Tibial nerve (tissue), 4 donors: ENCODE measurements around the gene HOXA2. TPM values are rescaled to one million over a fixed set of nuclear protein-coding genes. Genes with fewer than 3 reads are reported as not detected.

Experiments used
- DNase-seq, 2 donors: peaks; one replicate each; pipeline ENCODE4 v3.0.0-alpha.2; 2019; ENCODE audit warnings: low spot score in 2 of 2
- H3K27ac ChIP-seq, 4 donors: fragments of 200-600 bp; sonication (generic) in 3 of 4; one replicate each; pipeline ENCODE4 v1.5.1; 2017 to 2019; ENCODE audit warnings: mild to moderate bottlenecking in 1 of 4
- H3K27me3 ChIP-seq, 2 donors: fragments of 200-600 bp; sonication (generic) in 1 of 2; one replicate each; pipeline versions ENCODE4 v1.5.1 to v1.6.0; 2017 to 2019
- H3K36me3 ChIP-seq, 3 donors: fragments of 200-600 bp; sonication (generic); one replicate each; pipeline ENCODE4 v1.5.1; 2018 to 2019
- H3K4me1 ChIP-seq, 4 donors: fragments of 200-600 bp; sonication (generic) in 3 of 4; one replicate each; pipeline ENCODE4 v1.5.1; 2017 to 2019
- H3K4me3 ChIP-seq, 4 donors: fragments of 200-600 bp; sonication (generic) in 3 of 4; one replicate each; pipeline ENCODE4 v1.5.1; 2017 to 2019; ENCODE audit warnings: mild to moderate bottlenecking in 1 of 4, moderate library complexity in 1 of 4
- H3K9me3 ChIP-seq, 4 donors: fragments of 200-600 bp; sonication (generic) in 3 of 4; one replicate each; pipeline ENCODE4 v1.5.1; 2017 to 2019
- CTCF ChIP-seq, 5 experiments: fragments of 200-600 bp in 3 of 5; fragments of 450-650 bp in 2 of 5; sonication (generic) in 3 of 5; IDR thresholded peaks; one replicate each; pipeline ENCODE4 v1.5.1; 2016 to 2019; ENCODE audit warnings: antibody characterized with exemption in 5 of 5, mild to moderate bottlenecking in 3 of 5, moderate library complexity in 2 of 5
- EP300 ChIP-seq, 2 donors: sonication (generic); formaldehyde crosslinking; IDR thresholded peaks; one replicate each; pipeline ENCODE4 v1.6.1; 2017; ENCODE audit warnings: antibody characterized with exemption in 2 of 2, mild to moderate bottlenecking in 1 of 2
- POLR2A ChIP-seq, 2 donors: fragments of 450-650 bp; IDR thresholded peaks; one replicate each; pipeline ENCODE4 v1.6.1; 2017; ENCODE audit warnings: antibody characterized with exemption in 2 of 2, mild to moderate bottlenecking in 2 of 2, moderate library complexity in 2 of 2
- WGBS, 2 donors: methylation state at CpG; one replicate each; pipeline ENCODE4 v1.1.5; 2018; 5-methylcytosine and 5-hydroxymethylcytosine counted together
- total RNA-seq, 4 donors: library from RNA; depleted of rRNA; stranded (reverse); fragments of >200 nt; gene quantifications; one replicate each; pipeline ENCODE4 v1.1.0, GENCODE V29; 2016

HOXA2 gene
- total RNA-seq, 4 donors from 2014 or later, result 2.5 to 5.9 (median 5.2) TPM

GRCh38 chr7:27079234-27079975, 23.1 kb downstream of the HOXA2 start:
- Histone ChIP-seq H3K36me3 (no peaks in the 10 kb centered on the region), H3K4me1 (no peaks in the 10 kb centered on the region), H3K27ac (no peak overlapping the region), H3K4me3 (no peak overlapping the region), H3K27me3 (no peaks in the 10 kb centered on the region), H3K9me3 (no peaks in the 10 kb centered on the region)
- WGBS, 2 donors, result 86 to 96% methylated on average over 1 of the region's 1 CpG
- TF ChIP-seq POLR2A (IDR thresholded peaks at IDR 0.05) (no peak), EP300 (IDR thresholded peaks at IDR 0.05) (no peak), CTCF (IDR thresholded peaks at IDR 0.05) (no peak)
- DNase-seq, result no peak

- Histone ChIP-seq H3K4me3 (no peak overlapping the region), H3K4me1 (no peaks in the 10 kb centered on the region), H3K9me3 (no peaks in the 10 kb centered on the region), H3K27me3 (no peaks in the 10 kb centered on the region), H3K27ac (no peak overlapping the region), H3K36me3 (no peaks in the 10 kb centered on the region)
- 97 to 98% methylated on average over 5 of the region's 5 CpGs for WGBS, 2 donors
- TF ChIP-seq EP300 (IDR thresholded peaks at IDR 0.05), result no peak
- no peak for TF ChIP-seq POLR2A (IDR thresholded peaks at IDR 0.05)
- no peak for TF ChIP-seq CTCF (IDR thresholded peaks at IDR 0.05)
- DNase-seq, result no peak
These were observed 23.8 kb downstream of the HOXA2 start for GRCh38 chr7:27078616-27079233.

GRCh38 chr7:27073076-27073475, 29.4 kb downstream of the HOXA2 start:
- DNase-seq, result no peak
- Histone ChIP-seq H3K27me3 (no peaks in the 10 kb centered on the region), H3K27ac (no peak overlapping the region), H3K9me3 (no peaks in the 10 kb centered on the region), H3K4me3 (no peak overlapping the region), H3K36me3 (no peaks in the 10 kb centered on the region), H3K4me1 (no peaks in the 10 kb centered on the region)
- TF ChIP-seq POLR2A (IDR thresholded peaks at IDR 0.05), result no peak
- no peak for TF ChIP-seq EP300 (IDR thresholded peaks at IDR 0.05)
- TF ChIP-seq CTCF (IDR thresholded peaks at IDR 0.05), result no peak

GRCh38 chr7:27071622-27072390, 30.7 kb downstream of the HOXA2 start:
- H3K27me3 ChIP-seq, result no peaks in the 10 kb centered on the region
- no peaks in the 10 kb centered on the region for H3K4me1 ChIP-seq
- 75 to 79% methylated on average over 6 of the region's 6 CpGs for WGBS, 2 donors

More at GRCh38 chr7:27071622-27072390, 30.7 kb downstream of the HOXA2 start:
- no peaks in the 10 kb centered on the region for H3K9me3 ChIP-seq
- DNase-seq, result no peak
- TF ChIP-seq EP300 (IDR thresholded peaks at IDR 0.05), result no peak
- no peak for TF ChIP-seq POLR2A (IDR thresholded peaks at IDR 0.05)
- TF ChIP-seq CTCF (IDR thresholded peaks at IDR 0.05), result no peak
- H3K27ac ChIP-seq, result no peak overlapping the region
- no peak overlapping the region for H3K4me3 ChIP-seq
- H3K36me3 ChIP-seq, result no peaks in the 10 kb centered on the region
